ENCODE data around the gene ANO8.

The ANO8 gene

GRCh38 chr19:17341845-17342244, 7.2 kb upstream of the ANO8 start:
- DNase-seq: no peak

GRCh38 chr19:17341386-17341785, 6.7 kb upstream of the ANO8 start:
- DNase-seq: no peak

- no peak for DNase-seq
Observed at GRCh38 chr19:17340871-17341357, 6.3 kb upstream of the ANO8 start.

- DNase-seq: no peak
Observed at GRCh38 chr19:17340302-17340870, 5.7 kb upstream of the ANO8 start.

- DNase-seq: no peak
Observed at GRCh38 chr19:17339088-17339741, 4.6 kb upstream of the ANO8 start.

GRCh38 chr19:17338433-17339078, 3.9 kb upstream of the ANO8 start:
- no peak for DNase-seq

GRCh38 chr19:17337675-17338432, 3.2 kb upstream of the ANO8 start:
- no peak for DNase-seq

GRCh38 chr19:17336872-17337674, 2.4 kb upstream of the ANO8 start, which contains the start of gene GTPBP3:
Gene GTPBP3, plus strand, starts transcription at chr19:17337553. Its CDS starts 59 bp downstream, at chr19:17337612.
- peak; percentile 94 for DNase-seq

- no peak for DNase-seq
Observed at GRCh38 chr19:17335575-17335974, 920 bp upstream of the ANO8 start.

- no peak for DNase-seq
Observed at GRCh38 chr19:17333611-17334413, 843 bp downstream of the ANO8 start.

GRCh38 chr19:17332677-17333581, 1.7 kb downstream of the ANO8 start:
- no peak for DNase-seq

- no peak for DNase-seq
Observed at GRCh38 chr19:17332360-17332676, 2.3 kb downstream of the ANO8 start.

- no peak for DNase-seq
Observed at GRCh38 chr19:17331045-17331558, 3.6 kb downstream of the ANO8 start.

- no peak for DNase-seq
Observed at GRCh38 chr19:17330262-17331044, 4.2 kb downstream of the ANO8 start.

GRCh38 chr19:17329366-17330261, 5.0 kb downstream of the ANO8 start:
- no peak for DNase-seq

GRCh38 chr19:17328517-17329365, 5.9 kb downstream of the ANO8 start:
- no peak for DNase-seq
